Activated CD4-positive, CD25-positive, alpha-beta regulatory T cell (primary cell): Measurements from ENCODE around the gene PPP1R15A.
"Not testable (repeated sequence)": the region's sequence is repeated elsewhere in the genome, so short reads cannot be mapped to it uniquely, and the experiment has no call there.

Experiments
- DNase-seq, 4 experiments: peaks; one replicate each; lab custom pipeline; 2025; lab: John Stamatoyannopoulos, UW

The PPP1R15A gene

DNA sequence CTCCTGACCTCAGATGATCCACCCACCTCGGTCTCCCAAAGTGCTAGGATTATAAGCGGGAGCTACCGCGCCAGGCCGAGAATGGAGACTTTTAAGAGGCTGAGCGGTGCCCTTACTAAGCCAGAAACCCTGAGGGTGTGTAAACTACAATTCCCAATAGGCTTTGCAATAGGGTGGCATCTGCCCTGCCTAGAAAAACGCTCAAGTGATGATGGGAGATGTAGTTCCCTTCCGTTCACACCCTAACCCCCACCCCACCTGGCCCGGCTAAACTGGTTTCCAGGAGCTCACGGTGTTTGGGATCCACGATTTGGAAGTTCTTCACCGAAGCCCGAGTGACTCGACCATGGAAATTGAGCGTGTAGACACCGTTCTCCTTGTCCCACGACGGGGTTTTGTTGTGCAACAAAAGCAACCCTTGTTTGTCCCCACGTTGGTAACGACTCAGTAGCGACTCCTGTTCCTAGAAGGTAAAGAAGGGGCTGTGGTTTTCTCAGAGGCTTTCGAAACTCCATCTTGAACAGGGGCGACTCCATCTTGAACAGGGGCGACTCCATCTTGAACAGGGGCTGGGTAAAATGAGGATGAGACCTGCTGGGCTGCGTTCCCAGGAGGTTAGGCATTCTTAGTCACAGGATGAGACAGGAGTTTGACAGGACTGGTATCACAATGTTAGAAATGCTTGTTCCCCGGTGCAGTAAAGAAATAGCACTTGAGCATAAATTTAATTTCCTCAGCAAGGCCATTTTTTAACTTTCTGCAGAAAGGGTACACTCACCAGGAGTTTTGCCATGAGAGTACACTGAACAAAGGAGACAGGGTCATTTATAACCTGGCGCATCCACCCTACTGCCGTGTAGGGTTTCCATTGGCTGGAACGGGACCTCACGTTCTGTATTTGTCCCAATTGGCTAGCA is 9.8 kb downstream of the PPP1R15A start:
- no peak for DNase-seq

DNA sequence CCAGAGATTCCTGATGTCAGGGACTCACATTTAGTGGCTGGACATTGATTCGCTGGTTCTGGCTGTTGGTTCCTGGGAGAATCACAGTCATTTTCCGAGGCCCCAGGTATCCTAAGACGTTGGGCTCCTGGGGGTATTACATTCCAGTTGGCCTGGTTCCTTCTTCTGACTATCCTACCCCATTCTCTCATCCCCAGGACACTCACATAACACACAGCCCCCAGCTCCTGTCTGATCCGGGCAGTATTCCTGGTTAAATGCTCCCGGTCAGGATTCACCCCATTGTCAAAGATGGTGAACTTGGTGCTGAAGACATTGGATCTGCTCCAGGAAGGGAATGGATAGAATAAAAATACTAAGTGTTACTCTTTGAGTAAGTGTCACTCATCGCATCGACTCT is 11.5 kb downstream of the PPP1R15A start:
- no peak for DNase-seq

DNA sequence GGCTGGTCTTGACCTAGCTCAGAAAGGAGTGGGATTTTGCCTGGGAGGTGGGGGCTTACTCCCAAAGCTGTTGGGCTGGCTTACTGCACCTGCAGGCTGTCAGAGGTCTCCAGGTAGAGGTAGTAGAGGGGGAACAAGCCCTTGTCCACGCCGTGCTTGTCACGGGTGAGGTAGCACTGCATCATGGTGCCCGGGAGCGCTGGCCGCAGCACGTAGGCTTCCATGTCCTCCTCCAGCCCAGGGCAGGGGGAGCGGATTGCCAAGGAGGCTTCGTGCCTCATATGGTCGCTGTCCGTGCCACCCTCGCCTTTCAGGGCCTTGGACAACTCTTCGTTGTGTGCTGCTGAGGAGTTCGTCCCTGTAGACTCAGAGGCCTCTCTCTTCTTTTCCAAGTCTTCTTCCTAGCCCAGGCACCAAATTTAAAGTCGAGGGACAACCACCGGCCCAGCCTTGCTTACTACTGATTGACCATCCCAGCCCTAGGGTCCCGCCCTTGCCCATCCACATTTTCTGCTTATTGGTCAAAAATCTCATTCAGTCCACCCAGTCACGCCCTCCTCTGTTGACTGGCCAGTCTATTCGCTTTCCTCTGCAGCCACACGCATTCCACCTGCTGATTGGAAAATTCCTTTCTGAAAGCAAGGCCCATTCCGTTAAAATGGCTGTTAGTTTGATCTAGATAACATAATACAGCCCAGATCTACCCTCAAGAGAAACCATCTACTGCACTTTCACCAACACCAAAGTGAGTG is 15.8 kb downstream of the PPP1R15A start:
- DNase-seq, result no peak

DNA sequence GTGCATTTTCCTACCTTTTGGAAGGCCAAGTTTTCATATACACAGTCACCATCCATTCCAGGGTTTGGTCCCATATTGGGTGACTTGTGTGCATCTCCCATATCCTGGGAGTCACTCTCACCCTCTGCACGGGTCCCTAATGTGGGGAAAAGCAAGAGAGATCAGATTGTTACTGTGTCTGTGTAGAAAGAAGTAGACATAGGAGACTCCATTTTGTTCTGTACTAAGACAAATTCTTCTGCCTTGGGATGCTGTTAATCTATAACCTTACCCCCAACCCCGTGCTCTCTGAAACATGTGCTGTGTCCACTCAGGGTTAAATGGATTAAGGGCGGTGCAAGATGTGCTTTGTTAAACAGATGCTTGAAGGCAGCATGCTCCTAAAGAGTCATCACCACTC is 17.3 kb downstream of the PPP1R15A start:
- not testable (repeated sequence) for DNase-seq

DNA sequence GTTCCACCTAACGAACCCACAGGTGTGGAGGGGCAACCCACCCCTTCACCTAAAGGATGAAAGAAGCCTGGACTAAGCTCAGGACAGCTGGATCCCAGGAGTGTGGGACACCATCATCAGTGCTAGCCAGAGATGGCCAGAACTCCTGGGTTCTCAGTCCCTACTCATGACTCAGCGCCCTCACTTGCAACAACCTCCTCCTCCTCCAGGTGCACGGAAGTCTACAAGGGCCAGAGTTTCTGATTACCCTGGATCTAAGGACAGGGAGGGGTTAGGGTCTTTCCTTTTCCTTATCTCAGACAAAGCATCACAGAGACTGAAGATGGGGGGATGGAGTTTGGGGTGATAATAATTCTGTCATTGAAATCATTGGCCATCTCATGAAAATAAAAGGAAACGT is 18.3 kb downstream of the PPP1R15A start:
- DNase-seq, result no peak

DNA sequence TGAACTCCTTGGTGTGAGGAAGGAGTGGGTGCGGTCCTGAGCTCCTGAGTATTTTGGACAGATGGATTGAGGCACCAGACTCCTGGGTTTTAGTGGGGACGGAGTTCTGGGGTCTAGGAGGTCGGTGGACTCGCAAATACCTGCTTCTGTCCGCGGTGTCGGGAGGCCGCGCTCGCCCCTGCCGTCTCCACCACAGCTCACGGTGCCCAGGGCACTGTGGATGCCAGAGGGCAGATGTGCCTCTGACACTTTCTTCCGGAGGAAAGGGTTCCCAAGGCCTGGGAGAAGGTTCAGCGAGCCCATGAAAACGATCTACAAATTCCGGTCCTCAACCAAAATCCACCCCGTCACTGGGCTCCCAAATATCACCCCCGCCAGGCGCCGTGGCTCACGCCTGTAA is 23.0 kb downstream of the PPP1R15A start:
- DNase-seq, result no peak

DNA sequence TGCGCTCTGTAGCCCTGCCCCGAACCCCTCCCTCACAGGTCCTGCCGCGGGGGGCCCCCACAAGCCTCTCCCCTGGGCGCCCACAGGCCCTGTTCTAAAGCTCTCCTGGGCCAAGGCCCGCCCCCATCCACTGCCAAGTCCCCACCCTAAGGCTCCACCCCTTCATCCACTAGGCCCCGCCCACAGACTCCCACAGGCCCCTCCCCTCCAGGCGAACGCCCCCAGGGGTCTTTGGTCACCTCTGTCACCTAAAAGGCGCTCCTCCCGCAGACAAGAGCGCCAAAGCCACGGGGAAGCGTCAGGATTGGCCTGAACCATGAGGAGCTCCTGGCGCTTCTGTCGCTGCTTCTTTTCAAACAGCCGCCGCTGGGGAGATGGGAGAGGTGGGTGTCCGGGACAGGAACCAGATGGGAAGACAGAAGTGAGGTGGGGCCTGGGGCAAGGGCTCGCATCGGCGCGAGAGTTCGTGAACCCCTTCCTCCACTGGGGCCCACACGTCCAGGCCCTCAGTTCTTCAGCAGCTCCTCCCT is 24.0 kb downstream of the PPP1R15A start:
- DNase-seq, result no peak

DNA sequence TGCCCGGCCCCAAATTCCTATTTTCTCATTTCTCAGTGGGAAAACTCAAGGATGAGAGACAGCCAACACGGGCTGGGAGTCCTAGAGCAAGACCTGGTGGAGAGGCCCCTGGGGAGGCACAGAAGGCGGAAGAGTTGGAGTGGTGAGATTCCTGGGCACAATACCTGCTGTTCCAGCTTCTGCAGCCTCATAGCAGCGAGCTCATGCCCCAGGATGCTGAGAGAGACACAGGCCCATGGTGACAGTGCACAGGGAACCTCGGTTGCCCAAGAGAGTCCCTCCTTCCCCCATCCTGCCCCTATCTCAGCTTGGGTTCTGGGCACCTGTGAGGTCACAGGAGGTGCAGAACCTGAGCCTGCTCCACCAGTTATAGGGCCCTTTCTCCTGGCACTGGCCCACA is 25.0 kb downstream of the PPP1R15A start:
- no peak for DNase-seq

DNA sequence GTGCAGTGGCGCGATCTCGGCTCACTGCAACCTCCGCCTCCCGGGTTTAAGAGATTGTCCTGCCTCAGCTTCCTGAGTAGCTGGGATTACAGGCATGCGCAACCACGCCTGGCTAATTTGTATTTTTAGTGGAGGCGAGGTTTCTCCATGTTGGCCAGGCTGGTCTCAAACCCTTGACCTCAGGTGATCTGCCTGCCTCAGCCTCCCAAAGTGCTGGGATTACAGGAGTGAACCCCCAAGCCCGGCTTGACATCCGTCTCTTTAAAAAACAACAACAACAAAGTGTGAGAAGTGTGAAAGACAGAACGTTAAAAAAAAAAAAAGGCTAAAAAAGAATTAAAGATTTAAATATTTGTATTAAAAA is 27.1 kb downstream of the PPP1R15A start:
- DNase-seq, result not testable (repeated sequence)

DNA sequence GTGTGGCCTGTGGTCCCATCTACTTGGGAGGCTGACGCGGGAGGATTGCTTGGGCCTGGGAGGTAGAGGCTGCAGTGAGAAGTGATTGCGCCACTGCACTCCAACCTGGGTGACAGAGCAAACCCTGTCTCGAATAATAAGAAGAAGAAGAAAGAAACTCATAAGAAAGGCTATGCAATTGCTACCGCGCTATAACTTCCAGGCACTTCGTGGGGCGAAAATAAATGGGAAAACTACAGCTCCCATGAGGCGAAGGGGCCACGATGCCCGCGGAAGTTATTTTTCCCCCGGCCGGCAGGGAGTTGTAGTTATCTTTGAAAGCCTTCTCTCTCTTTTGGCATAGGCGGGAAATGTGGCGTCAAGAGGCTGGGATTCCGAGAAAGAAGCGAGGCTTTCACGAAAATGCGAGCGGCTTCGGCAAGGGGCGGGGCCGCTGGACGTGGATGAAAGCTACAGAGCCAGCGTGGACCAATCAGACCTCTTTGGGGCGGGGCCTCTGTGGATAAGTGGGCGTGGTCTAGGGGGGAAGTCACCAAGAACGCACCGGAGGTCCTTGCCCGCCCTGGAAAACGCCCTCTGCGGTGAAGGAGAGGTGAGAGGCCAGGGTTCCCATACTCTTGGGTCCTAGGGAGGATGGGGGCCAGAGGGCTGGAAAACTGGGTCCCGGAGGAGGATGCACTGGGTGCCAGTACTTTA is 27.7 kb downstream of the PPP1R15A start, which contains the start of gene NUCB1:
TSS of gene NUCB1 (plus strand) at position 532 of the 696 bp plus-strand sequence. CDS start 485 bp downstream, outside the sequence.
- peak; percentile 96 to 99 (median 98) for DNase-seq

DNA sequence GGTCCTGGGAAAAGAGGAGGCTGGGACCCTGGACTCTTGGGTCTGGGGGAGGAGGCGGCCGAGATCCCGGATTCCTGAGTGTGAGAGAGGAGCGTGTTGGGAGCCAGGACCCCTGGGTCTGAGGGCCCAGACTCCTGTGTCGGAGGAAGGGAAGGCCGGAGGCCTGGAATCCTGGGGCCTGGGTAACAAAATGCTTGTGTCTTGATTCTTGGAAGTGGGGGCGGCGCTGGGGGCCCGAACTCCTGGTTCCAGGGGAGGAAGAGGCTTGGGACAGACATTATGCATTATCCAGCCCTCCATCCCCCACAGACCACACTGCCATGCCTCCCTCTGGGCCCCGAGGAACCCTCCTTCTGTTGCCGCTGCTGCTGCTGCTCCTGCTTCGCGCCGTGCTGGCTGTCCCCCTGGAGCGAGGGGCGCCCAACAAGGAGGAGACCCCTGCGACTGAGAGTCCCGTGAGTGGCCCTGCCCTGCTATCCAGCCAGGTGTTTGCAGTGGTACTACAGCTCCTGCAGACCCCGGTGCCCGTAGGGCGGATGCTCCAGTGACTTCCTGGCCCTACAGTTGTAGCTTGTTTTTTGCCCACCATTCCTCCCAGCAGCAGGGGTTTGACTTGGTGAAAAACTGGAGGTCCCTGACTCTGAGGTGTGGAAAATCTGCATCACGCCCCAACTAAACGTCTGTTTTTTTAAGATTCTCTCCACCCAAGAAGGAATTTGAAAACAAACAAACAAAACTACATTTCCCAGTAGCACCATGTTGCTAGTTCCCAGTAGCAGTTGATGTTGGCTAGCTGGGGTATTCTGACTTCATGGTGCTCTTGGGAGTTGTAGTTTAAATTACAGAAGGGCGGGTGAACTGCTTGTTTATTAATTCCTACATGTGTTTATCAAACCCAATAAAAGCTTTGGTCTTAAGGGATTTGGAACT is 28.5 kb downstream of the PPP1R15A start:
- DNase-seq, result no peak

DNA sequence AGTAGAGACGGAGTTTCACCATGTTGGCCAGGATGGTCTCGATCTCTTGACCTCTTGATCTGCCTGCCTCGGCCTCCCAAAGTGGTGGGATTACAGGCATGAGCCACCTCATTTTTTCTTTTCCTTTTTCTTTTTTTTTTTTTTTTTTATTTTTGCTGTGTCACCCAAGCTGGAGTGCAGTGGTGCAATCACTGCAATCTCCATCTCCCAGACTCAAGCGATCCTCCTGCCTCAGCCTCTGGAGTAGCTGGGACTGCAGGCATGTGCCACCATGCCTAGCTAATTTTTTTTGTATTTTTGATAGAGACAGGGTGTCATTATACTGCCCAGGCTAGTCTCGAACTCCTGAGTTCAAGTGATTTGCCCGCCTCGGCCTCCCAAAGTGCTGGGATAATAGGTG is 30.1 kb downstream of the PPP1R15A start:
- DNase-seq, result not testable (repeated sequence)

DNA sequence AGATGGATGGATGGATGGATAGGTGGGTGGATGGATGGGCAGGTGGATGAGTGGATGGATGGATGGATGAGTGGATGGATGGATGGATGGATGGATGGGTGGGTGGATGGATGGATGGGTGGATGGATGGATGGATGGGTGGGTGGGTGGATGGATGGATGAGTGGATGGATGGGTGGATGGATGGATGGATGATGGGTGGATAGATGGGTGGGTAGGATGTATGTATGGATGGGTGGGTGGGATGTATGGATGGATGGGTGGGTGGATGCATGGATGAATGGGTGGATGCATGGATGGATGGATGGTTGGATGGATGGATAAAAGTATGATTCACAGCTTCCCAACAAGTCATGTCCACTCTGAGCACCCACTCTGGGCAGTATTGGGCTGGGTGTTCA is 31.6 kb downstream of the PPP1R15A start:
- DNase-seq, result not testable (repeated sequence)

DNA sequence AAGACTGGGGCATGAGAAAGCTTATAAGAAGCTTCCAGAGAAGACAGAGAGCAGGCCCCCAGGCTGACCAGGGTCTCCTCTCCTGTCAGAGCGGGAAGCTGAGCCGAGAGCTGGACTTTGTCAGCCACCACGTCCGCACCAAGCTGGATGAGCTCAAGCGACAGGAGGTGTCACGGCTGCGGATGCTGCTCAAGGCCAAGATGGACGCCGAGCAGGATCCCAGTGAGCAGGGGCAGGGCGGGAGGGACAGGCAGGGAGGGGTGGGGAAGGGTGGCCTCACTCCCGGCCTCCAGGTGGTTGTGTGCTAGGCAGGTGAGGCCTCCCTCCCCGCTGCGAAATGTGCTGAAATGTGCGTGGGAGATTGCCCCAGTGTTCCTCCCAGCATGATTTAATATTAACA is 33.4 kb downstream of the PPP1R15A start:
- no peak for DNase-seq

DNA sequence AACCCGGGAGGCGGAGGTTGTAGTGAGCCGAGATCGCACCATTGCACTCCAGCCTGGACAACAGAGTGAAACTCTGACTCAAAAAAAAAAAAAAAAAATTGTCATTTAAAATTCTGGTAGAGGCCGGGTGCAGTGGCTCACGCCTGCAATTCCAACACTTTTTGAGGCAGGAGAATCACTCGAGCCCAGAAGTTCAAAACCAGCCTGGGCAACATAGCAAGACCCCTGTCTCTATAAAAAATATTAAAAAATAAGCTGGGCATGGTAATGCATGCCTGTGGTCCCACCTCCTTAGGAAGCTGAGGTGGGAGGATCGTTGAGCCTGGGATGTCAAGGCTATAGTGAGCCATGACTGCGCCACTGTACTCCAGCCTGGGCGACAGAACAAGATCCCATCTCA is 34.1 kb downstream of the PPP1R15A start:
- DNase-seq, result no peak

DNA sequence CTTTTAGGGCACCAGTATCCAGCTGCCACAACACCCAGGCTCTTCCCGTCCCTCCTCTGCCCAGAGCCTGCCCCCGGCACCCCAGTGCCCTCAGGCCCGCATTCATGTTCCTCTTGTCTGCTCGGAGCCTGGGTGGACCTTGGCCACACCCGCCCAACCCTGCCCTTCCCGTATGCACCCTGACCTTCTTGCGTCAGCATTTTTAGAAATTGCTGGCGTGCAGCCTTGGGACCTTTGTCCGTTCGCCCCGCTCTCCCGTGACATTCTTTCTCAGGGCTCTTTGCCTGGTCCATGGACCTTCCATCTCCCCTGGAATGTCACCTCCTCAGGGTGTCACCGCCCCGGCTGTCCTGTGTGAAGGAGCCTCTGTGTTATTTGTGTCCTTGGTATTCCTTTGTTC is 35.5 kb downstream of the PPP1R15A start:
- no peak for DNase-seq

DNA sequence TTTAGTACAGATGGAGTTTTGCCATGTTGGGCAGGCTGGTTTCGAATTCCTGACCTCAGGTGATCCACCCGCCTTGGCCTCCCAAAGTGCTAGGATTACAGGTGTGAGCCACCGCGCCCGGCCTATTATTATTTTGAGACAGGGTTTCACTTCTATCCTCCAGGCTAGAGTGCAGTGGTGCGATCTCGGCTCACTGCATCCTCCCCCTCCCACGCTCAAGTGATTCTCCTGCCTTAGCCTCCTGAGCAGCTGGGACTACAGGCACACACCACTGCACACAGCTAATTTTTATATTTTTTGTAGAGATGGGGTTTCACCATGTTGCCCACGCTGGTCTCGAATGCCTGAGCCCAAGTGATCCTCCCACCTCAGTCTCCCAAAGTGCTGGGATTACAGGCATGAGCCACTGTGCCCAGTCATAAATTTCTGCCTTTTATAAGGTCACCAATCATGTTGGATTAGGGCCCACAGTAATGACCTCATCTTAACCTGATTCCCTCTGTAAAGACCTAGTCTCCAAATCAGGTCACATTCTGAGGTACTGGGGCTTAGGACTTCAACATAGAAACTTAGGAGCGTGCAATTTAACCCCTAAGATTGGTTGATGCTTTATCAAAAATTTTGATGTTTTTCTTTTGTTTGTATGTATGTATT is 37.3 kb downstream of the PPP1R15A start:
- not testable (repeated sequence) for DNase-seq

DNA sequence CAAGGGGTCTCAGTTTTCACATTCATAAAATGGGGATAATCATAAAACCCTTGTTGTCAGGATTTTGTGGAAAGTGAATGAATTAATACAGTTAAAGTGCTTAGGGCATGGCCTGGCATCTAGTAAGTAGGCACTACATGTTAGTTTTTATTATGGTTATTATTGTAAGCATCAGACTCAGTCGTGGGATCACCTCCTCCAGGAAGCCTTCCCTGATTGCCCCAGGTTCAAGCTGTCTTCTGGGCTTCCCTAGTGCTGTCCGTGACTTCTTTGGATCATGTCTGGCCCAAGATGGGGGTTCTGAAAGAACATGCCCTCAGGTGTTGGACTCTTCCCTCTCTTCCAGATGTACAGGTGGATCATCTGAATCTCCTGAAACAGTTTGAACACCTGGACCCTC is 38.6 kb downstream of the PPP1R15A start:
- no peak for DNase-seq

DNA sequence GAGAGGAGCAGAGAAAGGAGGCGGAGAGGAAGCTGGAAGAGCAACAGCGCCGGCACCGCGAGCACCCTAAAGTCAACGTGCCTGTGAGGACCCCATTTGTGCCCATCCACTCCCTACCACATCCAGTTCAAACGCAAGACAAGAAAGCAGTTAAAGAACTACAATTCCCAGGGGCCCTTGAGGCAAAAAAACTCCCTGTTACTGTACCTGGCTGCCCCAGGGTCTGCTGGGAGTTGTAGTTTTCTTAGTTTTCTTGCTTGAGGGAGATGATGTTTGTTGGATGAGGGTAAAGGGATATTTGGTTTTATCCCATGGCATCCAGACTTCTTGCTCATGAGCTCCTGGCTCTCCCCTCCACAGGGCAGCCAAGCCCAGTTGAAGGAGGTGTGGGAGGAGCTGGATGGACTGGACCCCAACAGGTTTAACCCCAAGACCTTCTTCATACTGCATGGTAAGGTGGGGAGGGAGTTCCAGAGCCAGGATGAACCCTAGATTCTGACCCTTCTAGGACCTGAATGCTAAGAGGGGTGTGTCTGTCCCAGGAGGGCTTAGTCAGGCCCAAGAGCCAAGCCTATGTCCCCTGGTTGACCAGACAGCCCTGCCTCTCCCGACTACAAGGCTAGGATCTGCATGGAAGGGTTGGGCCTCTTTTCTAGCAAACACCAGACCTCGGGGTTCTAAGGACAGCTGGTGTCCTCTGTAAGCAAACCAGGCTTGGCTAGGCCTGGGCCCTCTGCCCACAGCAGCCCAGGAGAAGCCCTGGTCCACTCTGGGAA is 41.1 kb downstream of the PPP1R15A start:
- DNase-seq, result no peak

DNA sequence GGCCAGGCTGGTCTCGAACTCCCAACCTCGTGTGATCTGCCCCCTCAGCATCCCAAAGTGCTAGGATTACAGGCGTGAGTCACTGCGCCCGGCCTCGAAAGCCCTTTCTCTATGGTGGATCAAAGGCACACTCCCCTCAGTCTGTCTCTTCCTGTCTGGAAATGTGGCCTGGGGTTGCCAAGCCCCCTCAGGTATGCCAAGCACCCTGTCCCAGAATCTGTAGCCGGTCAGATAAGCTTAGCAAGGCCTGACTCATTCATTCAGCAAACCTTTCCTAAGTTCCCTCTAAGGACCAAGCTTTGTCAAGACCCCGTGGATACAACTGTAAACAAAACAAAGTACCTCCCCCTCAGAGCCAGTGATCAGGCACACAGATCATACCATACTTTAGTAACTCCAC is 42.0 kb downstream of the PPP1R15A start:
- no peak for DNase-seq
